ENCODE results near the gene ZNF503.

DNA sequence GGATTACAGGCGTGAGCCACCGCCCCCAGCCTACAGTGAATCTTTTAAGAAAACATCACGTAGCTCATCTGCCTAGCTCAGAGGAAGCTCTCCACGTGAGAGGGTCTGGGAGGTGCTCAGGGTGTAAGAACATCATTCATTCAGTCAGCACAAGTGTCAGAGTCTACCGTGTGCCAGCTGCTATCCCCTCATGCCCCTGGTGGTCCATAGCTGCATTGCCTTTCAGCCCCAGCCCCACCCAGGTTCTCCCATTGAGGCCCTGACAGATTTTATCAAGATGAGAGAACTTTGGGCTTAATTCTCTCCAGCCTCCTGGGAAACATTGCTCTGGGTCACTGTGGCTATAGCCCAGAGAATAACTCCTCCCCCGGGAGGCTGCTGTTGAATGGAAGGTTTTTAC is 45.1 kb downstream of the ZNF503 start:
- TF ChIP-seq, protein P1, sequence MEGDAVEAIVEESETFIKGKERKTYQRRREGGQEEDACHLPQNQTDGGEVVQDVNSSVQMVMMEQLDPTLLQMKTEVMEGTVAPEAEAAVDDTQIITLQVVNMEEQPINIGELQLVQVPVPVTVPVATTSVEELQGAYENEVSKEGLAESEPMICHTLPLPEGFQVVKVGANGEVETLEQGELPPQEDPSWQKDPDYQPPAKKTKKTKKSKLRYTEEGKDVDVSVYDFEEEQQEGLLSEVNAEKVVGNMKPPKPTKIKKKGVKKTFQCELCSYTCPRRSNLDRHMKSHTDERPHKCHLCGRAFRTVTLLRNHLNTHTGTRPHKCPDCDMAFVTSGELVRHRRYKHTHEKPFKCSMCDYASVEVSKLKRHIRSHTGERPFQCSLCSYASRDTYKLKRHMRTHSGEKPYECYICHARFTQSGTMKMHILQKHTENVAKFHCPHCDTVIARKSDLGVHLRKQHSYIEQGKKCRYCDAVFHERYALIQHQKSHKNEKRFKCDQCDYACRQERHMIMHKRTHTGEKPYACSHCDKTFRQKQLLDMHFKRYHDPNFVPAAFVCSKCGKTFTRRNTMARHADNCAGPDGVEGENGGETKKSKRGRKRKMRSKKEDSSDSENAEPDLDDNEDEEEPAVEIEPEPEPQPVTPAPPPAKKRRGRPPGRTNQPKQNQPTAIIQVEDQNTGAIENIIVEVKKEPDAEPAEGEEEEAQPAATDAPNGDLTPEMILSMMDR (IDR thresholded peaks at IDR 0.05; ENCODE audit: low read depth, low read length) = no peak
- TF ChIP-seq EZH2phosphoT487 (IDR thresholded peaks at IDR 0.05; ENCODE audit: low read depth) = no peak

Data from OCI-LY3 (cell line).